ENCODE measurements around the gene CRYL1. TPM values are rescaled to one million over a fixed set of nuclear protein-coding genes. Genes with fewer than 3 reads are reported as not detected.

The CRYL1 gene
- polyA plus RNA-seq, 1 donor from 2014 or later: 10.6 TPM

- no peaks in the 10 kb centered on the region for H3K27me3 ChIP-seq (ENCODE audit: insufficient read depth, low read depth, low read length)
- no peak overlapping the region for H3K27ac ChIP-seq (ENCODE audit: low read length)
- H3K4me2 ChIP-seq (ENCODE audit: low read length): no peak overlapping the region
- H3K79me2 ChIP-seq (replicated peaks; ENCODE audit: insufficient read depth, low read length): peaks cover 15% of the 10 kb centered on the region
- TF ChIP-seq POLR2AphosphoS5 (IDR thresholded peaks at IDR 0.05) (no peak), TAF1 (IDR thresholded peaks at IDR 0.05; ENCODE audit: low read depth) (no peak), EZH2 (IDR thresholded peaks at IDR 0.05; ENCODE audit: borderline replicate concordance, insufficient read depth, low read length, poor library complexity, severe bottlenecking) (no peak), RAD21 (conservative IDR thresholded peaks at IDR 0.05) (no peak), CTCF (IDR thresholded peaks at IDR 0.05; ENCODE audit: poor library complexity, severe bottlenecking) (no peak), SMC3 (conservative IDR thresholded peaks at IDR 0.05; ENCODE audit: poor library complexity) (no peak), REST (IDR thresholded peaks at IDR 0.05; ENCODE audit: borderline replicate concordance) (no peak), MXI1 (conservative IDR thresholded peaks at IDR 0.05; ENCODE audit: poor library complexity, severe bottlenecking) (no peak), EP300 (conservative IDR thresholded peaks at IDR 0.05; ENCODE audit: poor library complexity, severe bottlenecking) (no peak)
- no peaks in the 10 kb centered on the region for H3K9me2 ChIP-seq (ENCODE audit: insufficient read depth, low read length)
- no peak overlapping the region for H3K9ac ChIP-seq (ENCODE audit: low read length)
- H3K9me3 ChIP-seq (ENCODE audit: low read length): no peaks in the 10 kb centered on the region
- H3F3A ChIP-seq (ENCODE audit: insufficient read depth, low read length, poor library complexity, severe bottlenecking): peaks cover 3% of the 10 kb centered on the region
- no peak overlapping the region for H2AFZ ChIP-seq (ENCODE audit: low read depth, low read length)
- H4K20me1 ChIP-seq (ENCODE audit: insufficient read depth): no peaks in the 10 kb centered on the region
- H3K4me3 ChIP-seq (ENCODE audit: low read length): no peak overlapping the region
- H3K36me3 ChIP-seq (ENCODE audit: insufficient read depth, low read length): no peaks in the 10 kb centered on the region
Measured at GRCh38 chr13:20565115-20565736, 39.6 kb upstream of the CRYL1 start.

GRCh38 chr13:20561741-20562140 is 36.1 kb upstream of the CRYL1 start:
- TF ChIP-seq TAF1 (IDR thresholded peaks at IDR 0.05; ENCODE audit: low read depth): no peak
- no peak for TF ChIP-seq REST (IDR thresholded peaks at IDR 0.05; ENCODE audit: borderline replicate concordance)
- no peak for TF ChIP-seq EZH2 (IDR thresholded peaks at IDR 0.05; ENCODE audit: borderline replicate concordance, insufficient read depth, low read length, poor library complexity, severe bottlenecking)
- TF ChIP-seq SMC3 (conservative IDR thresholded peaks at IDR 0.05; ENCODE audit: poor library complexity): no peak
- TF ChIP-seq POLR2AphosphoS5 (IDR thresholded peaks at IDR 0.05): no peak
- TF ChIP-seq CTCF (IDR thresholded peaks at IDR 0.05; ENCODE audit: poor library complexity, severe bottlenecking): no peak
- no peak for TF ChIP-seq EP300 (conservative IDR thresholded peaks at IDR 0.05; ENCODE audit: poor library complexity, severe bottlenecking)
- no peak for TF ChIP-seq MXI1 (conservative IDR thresholded peaks at IDR 0.05; ENCODE audit: poor library complexity, severe bottlenecking)
- no peak for TF ChIP-seq RAD21 (conservative IDR thresholded peaks at IDR 0.05)
- H3K79me2 ChIP-seq (replicated peaks; ENCODE audit: insufficient read depth, low read length): no peaks in the 10 kb centered on the region
- no peak overlapping the region for H3K9ac ChIP-seq (ENCODE audit: low read length)
- H3K9me3 ChIP-seq (ENCODE audit: low read length): no peaks in the 10 kb centered on the region
- H3K4me2 ChIP-seq (ENCODE audit: low read length): no peak overlapping the region
- H3K27ac ChIP-seq (ENCODE audit: low read length): no peak overlapping the region
- H2AFZ ChIP-seq (ENCODE audit: low read depth, low read length): no peak overlapping the region
- H3K4me3 ChIP-seq (ENCODE audit: low read length): no peak overlapping the region
- H3F3A ChIP-seq (ENCODE audit: insufficient read depth, low read length, poor library complexity, severe bottlenecking): no peaks in the 10 kb centered on the region
- no peaks in the 10 kb centered on the region for H4K20me1 ChIP-seq (ENCODE audit: insufficient read depth)
- no peaks in the 10 kb centered on the region for H3K36me3 ChIP-seq (ENCODE audit: insufficient read depth, low read length)
- no peaks in the 10 kb centered on the region for H3K27me3 ChIP-seq (ENCODE audit: insufficient read depth, low read depth, low read length)
- H3K9me2 ChIP-seq (ENCODE audit: insufficient read depth, low read length): no peaks in the 10 kb centered on the region

All from neural cell (in vitro differentiated cells).